ENCODE data around the gene RPA3. TPM values are rescaled to one million over a fixed set of nuclear protein-coding genes. Genes with fewer than 3 reads are reported as not detected.
A peak's percentile ranks its signal among the peaks of the same experiment; 100 is the strongest.

The RPA3 gene
- total and polyA plus RNA-seq, 2 donors from 2014 or later: 33.7 to 59.4 TPM

DNA sequence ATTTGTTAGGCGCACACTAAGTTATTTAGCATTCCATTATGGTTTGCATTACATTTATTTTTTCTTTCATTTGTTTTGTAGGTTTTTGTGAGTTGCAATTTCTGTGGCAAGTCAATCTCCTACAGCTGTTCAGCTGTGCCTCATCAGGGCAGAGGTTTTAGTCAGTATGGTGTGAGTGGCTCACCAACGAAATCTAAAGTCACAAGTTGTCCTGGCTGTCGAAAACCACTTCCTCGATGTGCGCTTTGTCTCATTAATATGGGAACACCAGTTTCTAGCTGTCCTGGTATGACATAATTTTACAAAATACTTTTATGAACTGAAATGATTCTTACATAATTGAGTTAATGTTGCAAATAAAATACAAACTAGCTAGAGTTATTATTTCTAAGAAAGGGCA lies 122.2 kb downstream of the RPA3 start:
- TF ChIP-seq, protein P1, sequence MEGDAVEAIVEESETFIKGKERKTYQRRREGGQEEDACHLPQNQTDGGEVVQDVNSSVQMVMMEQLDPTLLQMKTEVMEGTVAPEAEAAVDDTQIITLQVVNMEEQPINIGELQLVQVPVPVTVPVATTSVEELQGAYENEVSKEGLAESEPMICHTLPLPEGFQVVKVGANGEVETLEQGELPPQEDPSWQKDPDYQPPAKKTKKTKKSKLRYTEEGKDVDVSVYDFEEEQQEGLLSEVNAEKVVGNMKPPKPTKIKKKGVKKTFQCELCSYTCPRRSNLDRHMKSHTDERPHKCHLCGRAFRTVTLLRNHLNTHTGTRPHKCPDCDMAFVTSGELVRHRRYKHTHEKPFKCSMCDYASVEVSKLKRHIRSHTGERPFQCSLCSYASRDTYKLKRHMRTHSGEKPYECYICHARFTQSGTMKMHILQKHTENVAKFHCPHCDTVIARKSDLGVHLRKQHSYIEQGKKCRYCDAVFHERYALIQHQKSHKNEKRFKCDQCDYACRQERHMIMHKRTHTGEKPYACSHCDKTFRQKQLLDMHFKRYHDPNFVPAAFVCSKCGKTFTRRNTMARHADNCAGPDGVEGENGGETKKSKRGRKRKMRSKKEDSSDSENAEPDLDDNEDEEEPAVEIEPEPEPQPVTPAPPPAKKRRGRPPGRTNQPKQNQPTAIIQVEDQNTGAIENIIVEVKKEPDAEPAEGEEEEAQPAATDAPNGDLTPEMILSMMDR (IDR thresholded peaks at IDR 0.05; ENCODE audit: borderline replicate concordance, extremely low read depth, insufficient read depth): no peak
- DNase-seq: no peak
- Histone ChIP-seq H3K4me3 (ENCODE audit: low read length in 3 of 3) (no peak overlapping the region), H3K9me3 (ENCODE audit: control insufficient read depth in 2 of 3, insufficient read depth in 1 of 3, low read length in 3 of 3) (no peaks in the 10 kb centered on the region), H3K27me3 (ENCODE audit: control insufficient read depth, insufficient read depth, low read length) (no peaks in the 10 kb centered on the region), H3K36me3 (ENCODE audit: control insufficient read depth in 2 of 3, insufficient read depth in 3 of 3, low read length in 3 of 3) (peaks cover 0 to 11% (median 7%) of the 10 kb centered on the region in 3 donors), H3K27ac (ENCODE audit: low read depth in 2 of 2, low read length in 2 of 2) (no peak overlapping the region), H3K9ac (ENCODE audit: low read length in 3 of 3) (no peak overlapping the region), H3K4me1 (ENCODE audit: control insufficient read depth in 2 of 3, insufficient read depth in 2 of 3, low read depth in 1 of 3, low read length in 3 of 3) (no peaks in the 10 kb centered on the region)
- no peak for FAIRE-seq
- intact Hi-C loops (cut with DNase I): no loop called here

DNA sequence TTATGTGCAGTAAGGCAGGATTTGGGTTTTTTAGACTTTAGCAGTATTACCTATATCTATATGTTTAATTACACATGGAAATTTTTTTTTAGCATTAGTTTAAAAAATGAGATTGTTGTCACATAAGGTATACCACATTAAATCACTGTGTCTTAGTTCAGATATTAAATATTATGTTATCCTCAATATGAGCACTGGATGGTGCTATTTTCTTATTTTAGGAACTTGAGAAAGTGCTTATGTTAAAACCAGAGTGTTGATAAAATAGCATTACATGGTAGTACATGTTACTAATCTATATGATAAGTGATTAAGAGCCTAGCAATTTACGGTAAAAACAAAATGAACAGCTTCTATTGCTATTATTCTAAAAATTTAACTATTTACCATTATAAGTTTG lies 123.0 kb downstream of the RPA3 start:
- H3K4me1 ChIP-seq (ENCODE audit: control insufficient read depth in 2 of 3, insufficient read depth in 2 of 3, low read depth in 1 of 3, low read length in 3 of 3): no peaks in the 10 kb centered on the region
- no peaks in the 10 kb centered on the region for H3K27me3 ChIP-seq (ENCODE audit: control insufficient read depth, insufficient read depth, low read length)
- no peaks in the 10 kb centered on the region for H3K9me3 ChIP-seq (ENCODE audit: control insufficient read depth in 2 of 3, insufficient read depth in 1 of 3, low read length in 3 of 3)
- TF ChIP-seq, protein P1 (IDR thresholded peaks at IDR 0.05; ENCODE audit: borderline replicate concordance, extremely low read depth, insufficient read depth): peak; percentile 22
- no peak overlapping the region for H3K9ac ChIP-seq (ENCODE audit: low read length in 3 of 3)
- no peak overlapping the region for H3K4me3 ChIP-seq (ENCODE audit: low read length in 3 of 3)
- H3K36me3 ChIP-seq (ENCODE audit: control insufficient read depth in 2 of 3, insufficient read depth in 3 of 3, low read length in 3 of 3): peaks cover 0 to 11% (median 7%) of the 10 kb centered on the region in 3 donors
- DNase-seq (peak in 2 of 5 donors; percentile 16 to 23), FAIRE-seq (peak; percentile 96)
- no peak overlapping the region for H3K27ac ChIP-seq (ENCODE audit: low read depth in 2 of 2, low read length in 2 of 2)
- intact Hi-C loops (cut with DNase I): no loop called here

Other genes starting within 250 kb of the RPA3 start
- gene COL28A1, start 182.7 kb downstream of the RPA3 start, total RNA-seq: 5.8 TPM
- gene COL28A1, start 182.7 kb downstream of the RPA3 start, polyA plus RNA-seq (ENCODE audit: insufficient read depth, low read depth, low replicate concordance): 2.7 TPM
- 37.0 TPM for gene MIOS, start 151.7 kb downstream of the RPA3 start, total RNA-seq
- 12.4 TPM for gene MIOS, start 151.7 kb downstream of the RPA3 start, polyA plus RNA-seq (ENCODE audit: insufficient read depth, low read depth, low replicate concordance)
- 18.0 TPM for gene UMAD1, start 77.9 kb downstream of the RPA3 start, total RNA-seq
- gene UMAD1, start 77.9 kb downstream of the RPA3 start, polyA plus RNA-seq (ENCODE audit: insufficient read depth, low read depth, low replicate concordance): 20.3 TPM

All from kidney (tissue), 14 donors.